ENCODE results near the gene SHKBP1.

The SHKBP1 gene

DNA sequence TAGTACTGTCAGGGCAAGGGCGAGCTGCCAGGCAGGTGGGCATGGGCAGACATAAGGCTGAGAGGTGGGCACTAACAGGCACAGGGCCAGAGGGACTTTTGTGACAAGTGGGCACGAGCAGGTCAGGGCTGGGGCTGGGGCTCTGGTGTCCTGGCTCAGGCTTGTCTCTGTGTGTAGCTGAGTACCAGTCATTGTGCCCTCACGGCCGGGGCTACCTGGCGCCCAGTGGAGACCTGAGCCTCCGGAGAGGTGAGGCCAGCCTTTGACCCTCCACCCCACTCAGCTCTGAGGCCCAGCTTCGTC, 46.1 kb downstream of the SHKBP1 start:
- TF ChIP-seq, protein P1, sequence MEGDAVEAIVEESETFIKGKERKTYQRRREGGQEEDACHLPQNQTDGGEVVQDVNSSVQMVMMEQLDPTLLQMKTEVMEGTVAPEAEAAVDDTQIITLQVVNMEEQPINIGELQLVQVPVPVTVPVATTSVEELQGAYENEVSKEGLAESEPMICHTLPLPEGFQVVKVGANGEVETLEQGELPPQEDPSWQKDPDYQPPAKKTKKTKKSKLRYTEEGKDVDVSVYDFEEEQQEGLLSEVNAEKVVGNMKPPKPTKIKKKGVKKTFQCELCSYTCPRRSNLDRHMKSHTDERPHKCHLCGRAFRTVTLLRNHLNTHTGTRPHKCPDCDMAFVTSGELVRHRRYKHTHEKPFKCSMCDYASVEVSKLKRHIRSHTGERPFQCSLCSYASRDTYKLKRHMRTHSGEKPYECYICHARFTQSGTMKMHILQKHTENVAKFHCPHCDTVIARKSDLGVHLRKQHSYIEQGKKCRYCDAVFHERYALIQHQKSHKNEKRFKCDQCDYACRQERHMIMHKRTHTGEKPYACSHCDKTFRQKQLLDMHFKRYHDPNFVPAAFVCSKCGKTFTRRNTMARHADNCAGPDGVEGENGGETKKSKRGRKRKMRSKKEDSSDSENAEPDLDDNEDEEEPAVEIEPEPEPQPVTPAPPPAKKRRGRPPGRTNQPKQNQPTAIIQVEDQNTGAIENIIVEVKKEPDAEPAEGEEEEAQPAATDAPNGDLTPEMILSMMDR (IDR thresholded peaks at IDR 0.05): no peak

DNA sequence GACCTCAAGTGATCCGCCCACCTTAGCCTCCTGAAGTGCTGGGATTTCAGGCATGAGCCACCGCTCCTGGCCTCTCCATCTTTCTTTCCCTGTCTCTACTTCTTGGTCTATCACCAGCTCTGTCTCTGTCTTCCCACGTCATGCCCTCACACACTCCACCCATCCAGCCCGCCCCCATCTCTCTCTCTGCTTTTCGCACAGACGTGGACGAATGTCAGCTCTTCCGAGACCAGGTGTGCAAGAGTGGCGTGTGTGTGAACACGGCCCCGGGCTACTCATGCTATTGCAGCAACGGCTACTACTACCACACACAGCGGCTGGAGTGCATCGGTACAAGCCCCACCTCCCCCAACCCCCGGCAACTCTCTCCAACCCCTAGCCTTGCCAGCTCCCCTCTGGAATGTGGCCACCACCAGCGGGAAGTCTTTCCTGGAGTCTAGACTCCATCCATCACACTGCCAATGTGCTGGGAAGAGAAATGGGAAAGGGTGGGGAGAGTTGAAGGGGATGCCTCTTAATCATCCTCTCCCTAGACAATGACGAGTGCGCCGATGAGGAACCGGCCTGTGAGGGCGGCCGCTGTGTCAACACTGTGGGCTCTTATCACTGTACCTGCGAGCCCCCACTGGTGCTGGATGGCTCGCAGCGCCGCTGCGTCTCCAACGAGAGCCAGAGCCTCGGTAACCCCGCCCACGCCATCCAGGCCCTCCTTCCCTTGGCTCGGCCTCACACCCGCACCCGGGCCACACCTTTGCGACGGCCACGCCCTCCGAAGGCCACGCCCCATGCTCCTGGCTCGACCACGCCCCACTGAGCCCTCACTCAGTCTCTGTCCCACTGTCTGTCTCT, 47.0 kb downstream of the SHKBP1 start:
- TF ChIP-seq, protein P1 (IDR thresholded peaks at IDR 0.05): no peak

DNA sequence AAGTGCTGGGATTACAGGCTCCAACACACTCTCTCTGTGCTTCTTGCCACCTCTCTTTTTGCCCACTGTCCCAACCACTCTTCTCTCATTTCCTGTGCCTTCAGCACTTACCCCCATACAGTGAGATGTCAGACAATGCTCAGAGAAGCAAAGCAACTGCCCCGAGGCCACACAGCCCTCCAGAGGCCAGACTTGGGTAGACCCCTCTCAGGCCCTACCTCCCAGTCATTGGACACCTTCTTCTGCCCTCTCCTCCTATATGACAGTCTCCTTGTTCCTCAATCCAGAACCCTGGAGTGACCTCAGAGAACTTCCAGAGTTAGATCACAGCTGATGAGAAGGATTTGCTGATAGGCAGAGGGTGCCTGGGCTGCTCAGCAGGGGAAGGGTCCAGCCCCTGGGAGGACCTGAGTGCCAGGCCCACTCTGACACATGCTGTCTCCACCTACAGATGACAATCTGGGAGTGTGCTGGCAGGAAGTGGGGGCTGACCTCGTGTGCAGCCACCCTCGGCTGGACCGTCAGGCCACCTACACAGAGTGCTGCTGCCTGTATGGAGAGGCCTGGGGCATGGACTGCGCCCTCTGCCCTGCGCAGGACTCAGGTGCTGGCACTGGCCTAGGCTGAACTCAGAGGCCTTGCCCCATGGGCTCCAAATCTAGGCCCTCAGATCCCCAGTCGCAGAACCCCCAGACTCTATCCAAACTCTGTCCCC, 48.9 kb downstream of the SHKBP1 start:
- TF ChIP-seq, protein P1 (IDR thresholded peaks at IDR 0.05): no peak

DNA sequence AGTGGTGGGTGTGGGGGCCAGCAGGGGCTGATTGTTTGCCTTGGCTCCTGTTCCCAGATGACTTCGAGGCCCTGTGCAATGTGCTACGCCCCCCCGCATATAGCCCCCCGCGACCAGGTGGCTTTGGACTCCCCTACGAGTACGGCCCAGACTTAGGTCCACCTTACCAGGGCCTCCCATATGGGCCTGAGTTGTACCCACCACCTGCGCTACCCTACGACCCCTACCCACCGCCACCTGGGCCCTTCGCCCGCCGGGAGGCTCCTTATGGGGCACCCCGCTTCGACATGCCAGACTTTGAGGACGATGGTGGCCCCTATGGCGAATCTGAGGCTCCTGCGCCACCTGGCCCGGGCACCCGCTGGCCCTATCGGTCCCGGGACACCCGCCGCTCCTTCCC, 50.2 kb downstream of the SHKBP1 start:
- TF ChIP-seq, protein P1 (IDR thresholded peaks at IDR 0.05): no peak

DNA sequence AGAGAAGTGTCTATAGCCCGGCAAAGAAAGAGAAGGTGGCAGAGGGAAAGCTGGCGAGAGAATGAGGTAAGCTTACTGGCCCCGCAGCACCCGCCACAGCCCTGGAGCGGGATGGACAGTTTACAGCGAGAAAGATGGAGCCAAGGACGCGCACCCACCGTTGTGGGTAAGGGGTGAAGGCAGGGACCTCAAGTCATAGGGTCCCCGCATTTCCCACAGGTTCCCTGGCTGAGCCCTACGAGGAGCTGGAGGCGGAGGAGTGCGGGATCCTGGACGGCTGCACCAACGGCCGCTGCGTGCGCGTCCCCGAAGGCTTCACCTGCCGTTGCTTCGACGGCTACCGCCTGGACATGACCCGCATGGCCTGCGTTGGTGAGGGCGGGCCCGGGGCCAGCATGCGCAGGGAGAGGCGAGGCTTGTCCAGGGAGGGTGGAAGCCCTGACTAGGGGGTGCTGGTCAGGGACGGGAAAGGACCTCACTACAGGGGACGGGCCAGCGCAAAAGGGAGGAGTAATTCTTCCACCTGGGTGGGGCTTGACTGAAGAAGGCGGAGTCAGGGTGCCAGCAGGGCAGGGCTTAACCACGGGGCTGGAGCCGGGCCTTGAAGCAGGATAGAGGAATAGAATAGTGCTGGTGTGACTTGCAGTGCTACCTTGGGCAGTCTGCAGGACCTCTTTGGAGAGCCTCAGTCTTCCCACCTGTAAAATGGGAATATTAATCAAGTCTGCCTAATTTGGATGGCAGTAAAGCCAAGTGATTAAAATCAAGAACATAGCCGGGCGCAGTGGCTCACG, 51.0 kb downstream of the SHKBP1 start:
- TF ChIP-seq, protein P1 (IDR thresholded peaks at IDR 0.05): no peak

DNA sequence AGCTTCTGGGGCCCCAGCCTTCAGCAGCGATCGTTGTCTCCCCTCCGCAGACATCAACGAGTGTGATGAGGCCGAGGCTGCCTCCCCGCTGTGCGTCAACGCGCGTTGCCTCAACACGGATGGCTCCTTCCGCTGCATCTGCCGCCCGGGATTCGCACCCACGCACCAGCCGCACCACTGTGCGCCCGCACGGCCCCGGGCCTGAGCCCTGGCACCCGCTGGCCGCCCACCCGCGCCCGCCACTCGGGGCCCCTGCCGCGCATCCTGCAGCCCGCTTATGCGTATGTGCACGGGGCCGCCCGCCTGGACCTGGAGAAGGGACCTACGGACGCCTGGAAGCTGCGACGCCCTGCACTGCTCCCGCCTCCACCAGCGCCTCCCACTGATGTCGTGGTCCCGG, 52.7 kb downstream of the SHKBP1 start:
- TF ChIP-seq, protein P1 (IDR thresholded peaks at IDR 0.05): no peak

DNA sequence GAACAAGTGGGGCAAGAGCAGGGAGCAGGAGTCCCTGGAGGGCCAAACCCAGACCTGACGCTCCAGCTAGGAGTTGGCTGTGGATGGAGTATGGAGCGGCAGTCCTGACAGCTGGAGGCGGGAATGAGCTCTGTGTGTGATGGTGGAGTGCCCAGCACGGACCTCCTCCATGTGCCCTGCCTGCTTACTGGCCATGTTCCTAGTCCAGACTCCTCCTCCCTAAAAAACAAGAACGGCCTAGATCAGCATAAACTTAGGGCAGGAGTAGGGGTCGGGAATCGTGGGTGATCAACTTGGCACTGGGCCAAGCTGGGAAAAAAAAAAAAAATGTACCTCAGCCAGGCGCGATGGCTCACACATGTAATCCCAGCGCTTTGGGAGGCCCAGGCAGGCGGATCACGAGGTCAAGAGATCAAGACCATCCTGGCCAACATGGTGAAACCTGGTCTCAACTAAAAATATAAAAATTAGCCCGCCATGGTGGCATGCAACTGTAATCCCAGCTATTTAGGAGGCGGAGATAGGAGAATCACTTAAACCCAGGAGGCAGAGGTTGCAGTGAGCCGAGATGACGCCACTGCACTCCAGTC, 54.0 kb downstream of the SHKBP1 start:
- TF ChIP-seq, protein P1 (IDR thresholded peaks at IDR 0.05): no peak
